ENCODE measurements around the gene TBL1XR1.

GRCh38 chr3:177061369-177061768 is 135.9 kb downstream of the TBL1XR1 start:
- TF ChIP-seq, protein P1, sequence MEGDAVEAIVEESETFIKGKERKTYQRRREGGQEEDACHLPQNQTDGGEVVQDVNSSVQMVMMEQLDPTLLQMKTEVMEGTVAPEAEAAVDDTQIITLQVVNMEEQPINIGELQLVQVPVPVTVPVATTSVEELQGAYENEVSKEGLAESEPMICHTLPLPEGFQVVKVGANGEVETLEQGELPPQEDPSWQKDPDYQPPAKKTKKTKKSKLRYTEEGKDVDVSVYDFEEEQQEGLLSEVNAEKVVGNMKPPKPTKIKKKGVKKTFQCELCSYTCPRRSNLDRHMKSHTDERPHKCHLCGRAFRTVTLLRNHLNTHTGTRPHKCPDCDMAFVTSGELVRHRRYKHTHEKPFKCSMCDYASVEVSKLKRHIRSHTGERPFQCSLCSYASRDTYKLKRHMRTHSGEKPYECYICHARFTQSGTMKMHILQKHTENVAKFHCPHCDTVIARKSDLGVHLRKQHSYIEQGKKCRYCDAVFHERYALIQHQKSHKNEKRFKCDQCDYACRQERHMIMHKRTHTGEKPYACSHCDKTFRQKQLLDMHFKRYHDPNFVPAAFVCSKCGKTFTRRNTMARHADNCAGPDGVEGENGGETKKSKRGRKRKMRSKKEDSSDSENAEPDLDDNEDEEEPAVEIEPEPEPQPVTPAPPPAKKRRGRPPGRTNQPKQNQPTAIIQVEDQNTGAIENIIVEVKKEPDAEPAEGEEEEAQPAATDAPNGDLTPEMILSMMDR (conservative IDR thresholded peaks at IDR 0.05; ENCODE audit: low read depth, low read length), result no peak
- no peak for TF ChIP-seq EZH2 (IDR thresholded peaks at IDR 0.05; ENCODE audit: borderline replicate concordance, low read depth, low read length, poor library complexity, severe bottlenecking)
